GM06990 (cell line): Measurements from ENCODE around the gene SPATA22.
"Not testable (repeated sequence)": the region's sequence is repeated elsewhere in the genome, so short reads cannot be mapped to it uniquely, and the experiment has no call there.

Source experiments
- DNase-seq: peaks from one replicate; pipeline ENCODE4 v3.0.0-alpha.2; 2011; ENCODE audit not compliant: insufficient read length; ENCODE audit errors: extremely low read depth
- H3K27me3 ChIP-seq: replicated peaks from 2 replicates; pipeline ENCODE4 v1.6.0; 2011; ENCODE audit warnings: low read length; ENCODE audit not compliant: control insufficient read depth, insufficient read depth
- H3K36me3 ChIP-seq: 2 replicates; pipeline ENCODE4 v1.5.1; 2011; ENCODE audit warnings: low read length; ENCODE audit not compliant: control insufficient read depth, insufficient read depth
- H3K4me3 ChIP-seq: replicated peaks from 2 replicates; pipeline ENCODE4 v1.5.1; 2011; ENCODE audit warnings: low read depth, mild to moderate bottlenecking, control low read depth, low read length
- CTCF ChIP-seq: IDR thresholded peaks from 2 replicates; pipeline ENCODE4 v1.5.1; 2011; ENCODE audit warnings: low read length, control low read depth, mild to moderate bottlenecking, inconsistent platforms; ENCODE audit not compliant: insufficient read depth, poor library complexity, severe bottlenecking

The SPATA22 gene

DNA sequence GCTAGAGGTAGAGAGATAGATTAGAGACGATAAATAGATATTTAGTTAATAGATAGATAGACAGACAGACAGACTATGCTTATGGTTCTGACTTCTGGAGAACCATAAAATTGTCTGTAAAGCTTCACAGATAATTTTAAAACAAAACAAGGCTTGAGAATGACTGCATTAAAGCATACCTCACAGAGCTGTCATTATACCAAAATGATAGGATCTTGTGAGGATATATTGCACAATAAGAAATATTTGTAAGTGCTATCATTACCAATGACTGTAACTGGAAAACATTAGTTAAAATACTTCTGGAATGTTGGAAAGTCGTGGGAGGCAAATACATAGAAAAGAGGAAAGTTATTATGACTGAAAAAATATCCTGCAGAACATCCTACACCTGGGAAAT is 69.8 kb downstream of the SPATA22 start:
- H3K27me3 ChIP-seq = no peaks in the 10 kb centered on the region
- TF ChIP-seq CTCF = no peak

DNA sequence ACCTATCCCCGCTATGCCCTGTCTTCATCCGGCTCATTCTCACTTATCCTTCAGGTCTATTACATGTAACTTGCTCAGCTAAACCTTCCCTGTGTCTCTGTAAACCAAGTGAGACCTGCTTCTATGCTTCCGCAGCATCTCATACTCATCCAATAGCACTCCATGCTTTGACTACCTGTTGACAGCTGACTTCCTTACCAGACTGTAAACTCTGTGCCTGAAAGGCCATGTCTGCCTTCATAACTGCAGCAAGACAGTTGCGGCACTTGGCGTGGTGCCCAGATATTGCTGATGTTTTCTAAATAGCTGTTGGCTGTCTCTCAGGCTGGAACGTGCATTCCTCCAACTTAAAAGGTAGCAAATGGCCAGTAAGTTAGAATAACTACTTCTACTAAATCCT is 71.6 kb downstream of the SPATA22 start:
- DNase-seq = no peak
- Histone ChIP-seq H3K27me3 (no peaks in the 10 kb centered on the region), H3K36me3 (no peaks in the 10 kb centered on the region), H3K4me3 (no peak overlapping the region)
- no peak for TF ChIP-seq CTCF

More for the DNA sequence above, 69.8 kb downstream of the SPATA22 start:
- H3K36me3 ChIP-seq = no peaks in the 10 kb centered on the region
- no peak overlapping the region for H3K4me3 ChIP-seq
- no peak for DNase-seq

- no peaks in the 10 kb centered on the region for H3K36me3 ChIP-seq
- H3K4me3 ChIP-seq = no peak within 1 kb of the TSS
- no peaks in the 10 kb centered on the region for H3K27me3 ChIP-seq
- no peak for TF ChIP-seq CTCF
- DNase-seq = no peak
These were observed 73.3 kb downstream of the SPATA22 start, which contains the start of gene OR1E1 for GRCh38 chr17:3398310-3398709. Gene OR1E1 (minus strand): TSS chr17:3398410. CDS start chr17:3398410, 0 bp downstream.

- not testable (repeated sequence) for H3K36me3 ChIP-seq, H3K27me3 ChIP-seq, DNase-seq, H3K4me3 ChIP-seq
These were observed 73.8 kb downstream of the SPATA22 start for GRCh38 chr17:3397801-3398200.
